Tibial artery (tissue), 4 donors: Measurements from ENCODE around the gene ZNF497.
"Not testable (repeated sequence)": the region's sequence is repeated elsewhere in the genome, so short reads cannot be mapped to it uniquely, and the experiment has no call there.

Source experiments
- DNase-seq, 2 donors: peaks; one replicate each; pipeline ENCODE4 v3.0.0-alpha.2; 2019
- H3K27ac ChIP-seq, 2 donors: fragments of 200-600 bp; sonication (generic) in 1 of 2; 1 replicate in 1 of 2; 2 replicates in 1 of 2; pipeline ENCODE4 v1.5.1; 2018 to 2019; ENCODE audit warnings: mild to moderate bottlenecking in 1 of 2
- H3K27me3 ChIP-seq, 2 donors: fragments of 200-600 bp; sonication (generic) in 1 of 2; one replicate each; pipeline versions ENCODE4 v1.5.1 to v1.6.0; 2016 to 2019
- H3K36me3 ChIP-seq, 3 donors: fragments of 200-600 bp; sonication (generic) in 2 of 3; one replicate each; pipeline ENCODE4 v1.5.1; 2016 to 2019; ENCODE audit warnings: mild to moderate bottlenecking in 2 of 3
- H3K4me1 ChIP-seq, 4 donors: fragments of 200-600 bp; sonication (generic) in 2 of 4; 1 replicate in 3 of 4; 2 replicates in 1 of 4; pipeline ENCODE4 v1.5.1; 2016 to 2019
- H3K4me3 ChIP-seq, 2 donors: fragments of 200-600 bp; sonication (generic) in 1 of 2; 1 replicate in 1 of 2; 2 replicates in 1 of 2; pipeline ENCODE4 v1.5.1; 2018 to 2019; ENCODE audit warnings: mild to moderate bottlenecking in 2 of 2
- H3K9me3 ChIP-seq, 3 donors: fragments of 200-600 bp; sonication (generic) in 1 of 3; one replicate each; pipeline ENCODE4 v1.5.1; 2016 to 2019
- intact Hi-C: fragments of 100-400 bp; cut with DNase I; formaldehyde crosslinking; loops from one replicate; pipeline ENCODE4 v1.15.0; 2023; ENCODE audit warnings: low total_unique reads
- TF ChIP-seq, protein P1 (sequence below), 2 experiments: fragments of 200-600 bp in 1 of 2; fragments of 450-650 bp in 1 of 2; IDR thresholded peaks; one replicate each; pipeline ENCODE4 v1.5.1; 2017 to 2019; ENCODE audit warnings: antibody characterized with exemption in 2 of 2, mild to moderate bottlenecking in 1 of 2, moderate library complexity in 1 of 2

Gene ZNF497

DNA sequence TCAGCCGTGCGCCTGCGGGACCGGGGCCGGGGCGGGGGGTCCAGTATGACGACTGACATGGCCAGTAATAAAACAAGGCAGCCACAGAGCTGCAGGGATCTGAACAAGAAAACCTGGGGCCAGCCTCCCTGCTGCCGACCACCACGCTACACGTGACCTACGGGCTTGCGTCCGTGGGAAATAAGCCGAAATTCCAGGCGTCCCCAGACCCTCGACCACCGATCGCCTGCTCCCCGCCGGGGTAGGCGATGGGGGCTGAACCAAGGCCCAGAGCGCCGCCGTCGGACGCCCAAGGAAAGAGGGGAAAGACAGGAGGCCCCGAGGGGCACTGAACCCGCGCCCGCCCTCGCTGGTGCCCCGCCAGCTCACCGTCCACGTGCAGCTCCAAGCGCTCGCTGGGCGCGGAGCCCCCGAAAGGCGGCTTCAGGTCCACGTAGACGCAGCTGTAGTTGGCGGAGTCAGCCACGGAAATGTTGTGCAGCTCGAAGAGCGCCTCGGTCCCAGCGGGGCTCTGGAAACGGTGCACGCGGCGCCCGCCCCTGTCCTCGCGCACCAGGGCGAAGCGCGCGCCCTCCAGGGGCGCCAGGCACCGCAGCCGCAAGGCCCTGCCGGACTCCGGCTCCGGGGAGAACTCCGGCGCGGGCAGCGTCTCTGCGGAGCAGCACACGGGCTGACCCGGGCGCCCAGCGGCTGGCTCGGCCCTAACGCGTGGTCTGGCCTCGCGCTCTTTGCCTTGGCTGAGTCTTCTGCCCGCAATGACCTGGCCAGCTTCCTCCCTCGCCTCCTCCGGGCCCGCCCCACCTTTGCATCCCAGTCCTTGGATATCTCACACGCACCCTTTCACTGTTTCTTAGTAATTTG lies 12.3 kb downstream of the ZNF497 start:
- Histone ChIP-seq H3K27me3 (peaks cover 0 to 4% of the 10 kb centered on the region in 2 donors), H3K27ac (no peak overlapping the region), H3K36me3 (peaks cover 0 to 27% (median 3%) of the 10 kb centered on the region in 3 donors), H3K4me3 (no peak overlapping the region), H3K9me3 (no peaks in the 10 kb centered on the region), H3K4me1 (peaks cover 0 to 30% (median 6%) of the 10 kb centered on the region in 4 donors)
- intact Hi-C loops = no loop called here
- TF ChIP-seq, protein P1, sequence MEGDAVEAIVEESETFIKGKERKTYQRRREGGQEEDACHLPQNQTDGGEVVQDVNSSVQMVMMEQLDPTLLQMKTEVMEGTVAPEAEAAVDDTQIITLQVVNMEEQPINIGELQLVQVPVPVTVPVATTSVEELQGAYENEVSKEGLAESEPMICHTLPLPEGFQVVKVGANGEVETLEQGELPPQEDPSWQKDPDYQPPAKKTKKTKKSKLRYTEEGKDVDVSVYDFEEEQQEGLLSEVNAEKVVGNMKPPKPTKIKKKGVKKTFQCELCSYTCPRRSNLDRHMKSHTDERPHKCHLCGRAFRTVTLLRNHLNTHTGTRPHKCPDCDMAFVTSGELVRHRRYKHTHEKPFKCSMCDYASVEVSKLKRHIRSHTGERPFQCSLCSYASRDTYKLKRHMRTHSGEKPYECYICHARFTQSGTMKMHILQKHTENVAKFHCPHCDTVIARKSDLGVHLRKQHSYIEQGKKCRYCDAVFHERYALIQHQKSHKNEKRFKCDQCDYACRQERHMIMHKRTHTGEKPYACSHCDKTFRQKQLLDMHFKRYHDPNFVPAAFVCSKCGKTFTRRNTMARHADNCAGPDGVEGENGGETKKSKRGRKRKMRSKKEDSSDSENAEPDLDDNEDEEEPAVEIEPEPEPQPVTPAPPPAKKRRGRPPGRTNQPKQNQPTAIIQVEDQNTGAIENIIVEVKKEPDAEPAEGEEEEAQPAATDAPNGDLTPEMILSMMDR (IDR thresholded peaks at IDR 0.05) = no peak
- DNase-seq = no peak

DNA sequence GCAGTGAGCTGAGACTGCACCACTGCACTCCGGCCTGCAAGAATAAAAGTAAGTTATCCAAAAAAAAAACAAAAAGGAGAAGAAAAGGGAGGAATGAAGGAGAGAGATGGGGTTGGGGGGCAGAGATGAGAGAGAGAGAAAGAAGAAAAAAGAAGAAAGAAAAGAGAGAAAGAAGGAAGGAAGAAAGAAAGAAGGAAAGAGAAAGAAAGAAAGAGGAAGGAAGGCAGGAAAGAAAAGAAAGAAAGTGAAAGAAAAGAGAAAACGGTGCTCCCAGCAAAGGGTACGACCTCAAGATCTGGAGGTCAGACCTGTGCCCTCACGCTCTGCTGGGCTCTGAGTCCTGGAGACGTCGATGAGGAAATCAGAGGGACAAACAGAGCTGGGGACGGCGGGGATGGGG lies 13.0 kb downstream of the ZNF497 start:
- Histone ChIP-seq H3K4me3 (no peak overlapping the region), H3K27ac (no peak overlapping the region), H3K9me3 (no peaks in the 10 kb centered on the region), H3K36me3 (peaks cover 0 to 27% (median 3%) of the 10 kb centered on the region in 3 donors), H3K27me3 (peaks cover 0 to 3% of the 10 kb centered on the region in 2 donors), H3K4me1 (peaks cover 0 to 30% (median 6%) of the 10 kb centered on the region in 4 donors)
- TF ChIP-seq, protein P1 (IDR thresholded peaks at IDR 0.05) = no peak
- intact Hi-C loops = no loop called here
- DNase-seq = no peak

DNA sequence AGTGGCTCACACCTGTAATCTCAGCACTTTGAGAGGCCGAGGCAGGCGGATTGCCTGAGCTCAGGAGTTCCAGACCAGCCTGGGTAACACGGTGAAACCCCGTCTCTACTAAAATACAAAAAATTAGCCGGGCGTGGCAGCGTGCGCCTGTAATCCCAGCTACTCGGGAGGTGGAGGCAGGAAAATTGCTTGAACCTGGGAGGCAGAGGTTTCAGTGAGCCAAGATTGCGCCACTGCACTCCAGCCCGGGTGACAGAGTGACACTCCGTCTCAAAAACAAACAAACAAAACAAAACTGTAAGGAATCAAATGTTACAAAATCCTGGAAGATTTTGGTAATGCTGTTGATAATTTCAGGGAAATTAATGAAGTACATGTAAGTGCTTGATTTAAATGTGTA lies 14.5 kb downstream of the ZNF497 start:
- intact Hi-C loops = not testable (repeated sequence)

GRCh38 chr19:58346961-58347929 lies 15.3 kb downstream of the ZNF497 start:
- H3K36me3 ChIP-seq = peaks cover 0 to 14% (median 1%) of the 10 kb centered on the region in 3 donors
- H3K4me1 ChIP-seq = peaks cover 0 to 30% (median 6%) of the 10 kb centered on the region in 4 donors
- intact Hi-C loops = no loop called here
- no peaks in the 10 kb centered on the region for H3K9me3 ChIP-seq
- DNase-seq = peak; percentile 38 to 79
- H3K4me3 ChIP-seq = peak overlapping the region; percentile 70 to 85
- TF ChIP-seq, protein P1 (IDR thresholded peaks at IDR 0.05) = no peak
- H3K27ac ChIP-seq = peak overlapping the region; percentile 90 to 94
- peaks cover 0 to 3% of the 10 kb centered on the region in 2 donors for H3K27me3 ChIP-seq

More for the DNA sequence above, 14.5 kb downstream of the ZNF497 start:
- Histone ChIP-seq H3K4me1 (peaks cover 0 to 30% (median 6%) of the 10 kb centered on the region in 4 donors), H3K36me3 (peaks cover 0 to 20% (median 3%) of the 10 kb centered on the region in 3 donors), H3K4me3 (peak overlapping the region; percentile 70 to 85), H3K27ac (peak overlapping the region; percentile 90 to 94)
- H3K27me3 ChIP-seq, DNase-seq, H3K9me3 ChIP-seq: not testable (repeated sequence)

- no peaks in the 10 kb centered on the region for H3K27me3 ChIP-seq
- no peaks in the 10 kb centered on the region for H3K9me3 ChIP-seq
- intact Hi-C loops = no loop called here
- H3K4me3 ChIP-seq = no peak overlapping the region
- no peak for DNase-seq
- H3K4me1 ChIP-seq = peaks cover 0 to 27% (median 6%) of the 10 kb centered on the region in 4 donors
- peak overlapping the region in 1 of 2 donors; percentile 94 for H3K27ac ChIP-seq
- peaks cover 6 to 17% (median 9%) of the 10 kb centered on the region in 3 donors for H3K36me3 ChIP-seq
- TF ChIP-seq, protein P1 (IDR thresholded peaks at IDR 0.05) = no peak
These were observed 17.0 kb downstream of the ZNF497 start for GRCh38 chr19:58345558-58345957.
